ENCODE measurements around the gene SLC18B1. TPM values are rescaled to one million over a fixed set of nuclear protein-coding genes. Genes with fewer than 3 reads are reported as not detected.

Gene SLC18B1
- total RNA-seq, 1 donor from 2014 or later = 6.8 TPM

Other genes with a start within 250 kb of the SLC18B1 start
- not detected for gene TAAR8, start 246.0 kb downstream of the SLC18B1 start, total RNA-seq
- not detected for gene TAAR6, start 228.3 kb downstream of the SLC18B1 start, total RNA-seq
- gene TAAR5, start 208.9 kb downstream of the SLC18B1 start, total RNA-seq = not detected
- not detected for gene TAAR2, start 174.4 kb downstream of the SLC18B1 start, total RNA-seq
- not detected for gene TAAR1, start 139.5 kb downstream of the SLC18B1 start, total RNA-seq
- gene VNN1, start 84.6 kb downstream of the SLC18B1 start, total RNA-seq = 1.2 TPM
- 9.2 TPM for gene VNN2, start 40.7 kb downstream of the SLC18B1 start, total RNA-seq
- gene RPS12, start 15.9 kb upstream of the SLC18B1 start, total RNA-seq = 716 TPM